GM19397 (cell line): ENCODE measurements around the gene FOSB.
A peak's percentile ranks its signal among the peaks of the same experiment; 100 is the strongest.

Source experiments
- ATAC-seq: cut with Tn5 transposase; IDR thresholded peaks from one replicate; pipeline ENCODE4 v1.9.1; 2021; ENCODE audit warnings: mild to moderate bottlenecking, moderate library complexity; ENCODE audit not compliant: unreplicated experiment

Gene FOSB

GRCh38 chr19:45478454-45479238 is 10.8 kb downstream of the FOSB start:
- peak; percentile 71 for ATAC-seq

GRCh38 chr19:45483033-45483432 is 15.2 kb downstream of the FOSB start:
- ATAC-seq: no peak

GRCh38 chr19:45484273-45484945 is 16.6 kb downstream of the FOSB start:
- ATAC-seq: no peak

- peak; percentile 94 for ATAC-seq
Observed at GRCh38 chr19:45485305-45486077, 17.7 kb downstream of the FOSB start.

GRCh38 chr19:45488708-45489107 is 20.9 kb downstream of the FOSB start:
- no peak for ATAC-seq

- no peak for ATAC-seq
Observed at GRCh38 chr19:45489216-45489855, 21.5 kb downstream of the FOSB start.

- no peak for ATAC-seq
Observed at GRCh38 chr19:45492137-45492626, 24.4 kb downstream of the FOSB start.

GRCh38 chr19:45492627-45493470 is 25.1 kb downstream of the FOSB start:
- no peak for ATAC-seq

GRCh38 chr19:45494261-45494916 is 26.6 kb downstream of the FOSB start:
- ATAC-seq: no peak

- ATAC-seq: no peak
Observed at GRCh38 chr19:45495178-45495577, 27.4 kb downstream of the FOSB start.

- ATAC-seq: peak; percentile 12
Observed at GRCh38 chr19:45496349-45496953, 28.7 kb downstream of the FOSB start.

GRCh38 chr19:45497791-45498190 is 30.0 kb downstream of the FOSB start:
- no peak for ATAC-seq

GRCh38 chr19:45498411-45499195 is 30.8 kb downstream of the FOSB start, which contains the start of gene PPM1N:
Gene PPM1N (plus strand): TSS chr19:45498443. CDS start chr19:45498473, 30 bp downstream.
- ATAC-seq: no peak

GRCh38 chr19:45499196-45500180 is 31.7 kb downstream of the FOSB start:
- no peak for ATAC-seq

- ATAC-seq: no peak
Observed at GRCh38 chr19:45500918-45501729, 33.3 kb downstream of the FOSB start.

- no peak for ATAC-seq
Observed at GRCh38 chr19:45501730-45502014, 33.9 kb downstream of the FOSB start.
